Mesenchymal stem cell (in vitro differentiated cells and primary cell): ENCODE data around the gene SLC28A1.

ENCODE experiments used
- DNase-seq: peaks from one replicate; pipeline ENCODE4 v3.0.0-alpha.2; 2013
- H2AFZ ChIP-seq: one replicate; pipeline ENCODE4 v1.6.1; 2013; ENCODE audit warnings: low read depth, mild to moderate bottlenecking, control low read depth, inconsistent platforms, low read length, moderate library complexity
- H2AK5ac ChIP-seq: 2 replicates; pipeline ENCODE4 v1.6.1; 2013; ENCODE audit warnings: low read length, moderate library complexity, mild to moderate bottlenecking, inconsistent platforms; ENCODE audit not compliant: severe bottlenecking
- H2BK120ac ChIP-seq: one replicate; pipeline ENCODE4 v1.6.1; 2013; ENCODE audit warnings: low read depth, mild to moderate bottlenecking, inconsistent platforms, low read length, moderate library complexity
- H2BK12ac ChIP-seq, 2 experiments: one replicate each; pipeline ENCODE4 v1.6.1; 2013; ENCODE audit warnings: inconsistent platforms in 2 of 2, low read length in 2 of 2, mild to moderate bottlenecking in 2 of 2, moderate library complexity in 2 of 2, control low read depth in 1 of 2
- H2BK15ac ChIP-seq: one replicate; pipeline ENCODE4 v1.6.1; 2013; ENCODE audit warnings: mild to moderate bottlenecking, low read depth, inconsistent platforms; ENCODE audit not compliant: poor library complexity, severe bottlenecking
- H2BK5ac ChIP-seq: 2 replicates; pipeline ENCODE4 v1.6.1; 2013; ENCODE audit warnings: low read depth, mild to moderate bottlenecking, low read length, control low read depth, inconsistent platforms; ENCODE audit not compliant: poor library complexity, severe bottlenecking
- H3K14ac ChIP-seq, 2 experiments: one replicate each; pipeline ENCODE4 v1.6.1; 2013; ENCODE audit warnings: inconsistent platforms in 2 of 2, low read length in 2 of 2, control low read depth in 1 of 2, mild to moderate bottlenecking in 1 of 2, moderate library complexity in 1 of 2
- H3K18ac ChIP-seq, 2 experiments: one replicate each; pipeline ENCODE4 v1.6.1; 2013; ENCODE audit warnings: inconsistent platforms in 2 of 2, low read length in 2 of 2, control low read depth in 1 of 2, low read depth in 1 of 2, mild to moderate bottlenecking in 1 of 2
- H3K23ac ChIP-seq, 2 experiments: one replicate each; pipeline ENCODE4 v1.6.1; 2013; ENCODE audit warnings: inconsistent platforms in 2 of 2, low read length in 2 of 2, mild to moderate bottlenecking in 2 of 2, moderate library complexity in 2 of 2, control low read depth in 1 of 2
- H3K27ac ChIP-seq: 2 replicates; pipeline ENCODE4 v1.5.1; 2013; ENCODE audit warnings: mild to moderate bottlenecking, moderate library complexity, low read length, control low read depth, inconsistent platforms; ENCODE audit not compliant: poor library complexity, severe bottlenecking
- H3K27me3 ChIP-seq, 2 experiments: 2 replicates each; pipeline versions ENCODE4 v1.6.1 to v1.7.0; 2013; ENCODE audit warnings: low read length in 2 of 2, mild to moderate bottlenecking in 2 of 2, moderate library complexity in 2 of 2, control low read depth in 1 of 2, inconsistent platforms in 1 of 2; ENCODE audit not compliant: control insufficient read depth in 1 of 2, insufficient read depth in 1 of 2
- H3K36me3 ChIP-seq, 2 experiments: 2 replicates each; pipeline versions ENCODE4 v1.6.1 to v1.7.0; 2013; ENCODE audit warnings: low read length in 2 of 2, control low read depth in 1 of 2, inconsistent platforms in 1 of 2, low read depth in 1 of 2, mild to moderate bottlenecking in 1 of 2; ENCODE audit not compliant: insufficient read depth in 2 of 2, control insufficient read depth in 1 of 2
- H3K4ac ChIP-seq, 2 experiments: one replicate each; pipeline ENCODE4 v1.6.1; 2013; ENCODE audit warnings: inconsistent platforms in 2 of 2, low read length in 2 of 2, mild to moderate bottlenecking in 2 of 2, moderate library complexity in 2 of 2, control low read depth in 1 of 2, low read depth in 1 of 2
- H3K4me1 ChIP-seq: 2 replicates; pipeline ENCODE4 v1.6.1; 2013; ENCODE audit warnings: low read depth, low read length, control low read depth; ENCODE audit not compliant: control insufficient read depth, insufficient read depth
- H3K4me2 ChIP-seq: 2 replicates; pipeline ENCODE4 v1.6.1; 2013; ENCODE audit warnings: low read length, mild to moderate bottlenecking, inconsistent platforms; ENCODE audit not compliant: poor library complexity, severe bottlenecking
- H3K4me3 ChIP-seq, 2 experiments: 2 replicates each; pipeline versions ENCODE4 v1.5.1 to v1.7.0; 2013; ENCODE audit warnings: low read length in 2 of 2, mild to moderate bottlenecking in 2 of 2, control low read depth in 1 of 2, low read depth in 1 of 2; ENCODE audit not compliant: insufficient read depth in 1 of 2
- H3K79me1 ChIP-seq: replicated peaks from 2 replicates; pipeline ENCODE4 v1.6.1; 2013; ENCODE audit warnings: mild to moderate bottlenecking, control low read depth, low read length, inconsistent platforms; ENCODE audit not compliant: poor library complexity, severe bottlenecking
- H3K9ac ChIP-seq: 2 replicates; pipeline ENCODE4 v1.7.0; 2013; ENCODE audit warnings: mild to moderate bottlenecking, low read length, moderate library complexity
- H3K9me3 ChIP-seq: 2 replicates; pipeline ENCODE4 v1.7.0; 2013; ENCODE audit warnings: mild to moderate bottlenecking, low read length; ENCODE audit not compliant: control insufficient read depth
- H4K8ac ChIP-seq: one replicate; pipeline ENCODE4 v1.6.1; 2013; ENCODE audit warnings: inconsistent platforms, mild to moderate bottlenecking, low read length, moderate library complexity
- H4K91ac ChIP-seq: one replicate; pipeline ENCODE4 v1.6.1; 2013; ENCODE audit warnings: mild to moderate bottlenecking, low read length, inconsistent platforms
- WGBS: methylation state at CpG from one replicate; pipeline ENCODE4 v1.1.7; 2013; ENCODE audit warnings: mixed read lengths; 5-methylcytosine and 5-hydroxymethylcytosine counted together

Gene SLC28A1

GRCh38 chr15:84891339-84891738 lies 6.9 kb downstream of the SLC28A1 start:
- 87% methylated on average over 6 of the region's 6 CpGs for WGBS
- Histone ChIP-seq H2AFZ (no peak overlapping the region), H3K4ac (no peak overlapping the region), H3K27ac (no peak overlapping the region), H2AK5ac (no peak overlapping the region), H2BK5ac (no peak overlapping the region), H4K8ac (no peak overlapping the region), H3K27me3 (peaks cover 0 to 19% of the 10 kb centered on the region in 2 experiments), H2BK15ac (no peak overlapping the region), H3K18ac (no peak overlapping the region), H2BK120ac (no peak overlapping the region), H3K79me1 (no peaks in the 10 kb centered on the region), H3K9ac (no peak overlapping the region), H3K23ac (no peak overlapping the region), H3K4me2 (no peak overlapping the region), H3K4me3 (no peak overlapping the region), H2BK12ac (no peak overlapping the region), H3K14ac (no peak overlapping the region), H4K91ac (no peak overlapping the region), H3K9me3 (no peaks in the 10 kb centered on the region), H3K4me1 (peaks cover 3% of the 10 kb centered on the region), H3K36me3 (no peaks in the 10 kb centered on the region)
- DNase-seq, result no peak

- H4K8ac ChIP-seq, result no peak overlapping the region
- peaks cover 0 to 19% of the 10 kb centered on the region in 2 experiments for H3K27me3 ChIP-seq
- no peaks in the 10 kb centered on the region for H3K9me3 ChIP-seq
- no peaks in the 10 kb centered on the region for H3K79me1 ChIP-seq
- 95% methylated on average over 10 of the region's 10 CpGs for WGBS
- no peak overlapping the region for H3K9ac ChIP-seq
- H3K4me1 ChIP-seq, result peaks cover 3% of the 10 kb centered on the region
- H2BK120ac ChIP-seq, result no peak overlapping the region
- H2BK5ac ChIP-seq, result no peak overlapping the region
- no peak overlapping the region for H3K4ac ChIP-seq
- no peak overlapping the region for H2AK5ac ChIP-seq
- H2BK12ac ChIP-seq, result no peak overlapping the region
- no peak overlapping the region for H3K23ac ChIP-seq
- no peak for DNase-seq
- no peak overlapping the region for H2AFZ ChIP-seq
- H3K14ac ChIP-seq, result no peak overlapping the region
- H3K4me3 ChIP-seq, result no peak overlapping the region
- H2BK15ac ChIP-seq, result no peak overlapping the region
- H4K91ac ChIP-seq, result no peak overlapping the region
- H3K27ac ChIP-seq, result no peak overlapping the region
- H3K4me2 ChIP-seq, result no peak overlapping the region
- no peaks in the 10 kb centered on the region for H3K36me3 ChIP-seq
- H3K18ac ChIP-seq, result no peak overlapping the region
These were observed 8.4 kb downstream of the SLC28A1 start for GRCh38 chr15:84892786-84893307.

GRCh38 chr15:84893607-84894006 lies 9.1 kb downstream of the SLC28A1 start:
- Histone ChIP-seq H2AFZ (no peak overlapping the region), H3K4me2 (no peak overlapping the region), H3K27me3 (peaks cover 0 to 16% of the 10 kb centered on the region in 2 experiments), H2BK120ac (no peak overlapping the region), H2AK5ac (no peak overlapping the region), H4K91ac (no peak overlapping the region), H3K36me3 (no peaks in the 10 kb centered on the region), H3K9ac (no peak overlapping the region), H2BK5ac (no peak overlapping the region), H3K4me3 (no peak overlapping the region), H2BK12ac (no peak overlapping the region), H3K79me1 (no peaks in the 10 kb centered on the region), H3K4me1 (peaks cover 4% of the 10 kb centered on the region), H4K8ac (no peak overlapping the region), H2BK15ac (no peak overlapping the region), H3K18ac (no peak overlapping the region), H3K14ac (no peak overlapping the region), H3K4ac (no peak overlapping the region), H3K23ac (no peak overlapping the region), H3K27ac (no peak overlapping the region), H3K9me3 (no peaks in the 10 kb centered on the region)
- WGBS, result 86% methylated on average over 10 of the region's 10 CpGs
- no peak for DNase-seq

GRCh38 chr15:84894736-84895425 lies 10.4 kb downstream of the SLC28A1 start:
- Histone ChIP-seq H2AK5ac (no peak overlapping the region), H3K18ac (no peak overlapping the region), H2BK120ac (no peak overlapping the region), H3K4me3 (no peak overlapping the region), H3K14ac (peak overlapping the region in 1 of 2 experiments; percentile 48), H2BK5ac (no peak overlapping the region), H3K36me3 (no peaks in the 10 kb centered on the region), H2AFZ (no peak overlapping the region), H4K8ac (no peak overlapping the region), H3K27ac (no peak overlapping the region), H3K4me1 (peaks cover 6% of the 10 kb centered on the region), H3K79me1 (no peaks in the 10 kb centered on the region), H2BK15ac (no peak overlapping the region), H4K91ac (no peak overlapping the region), H3K4me2 (no peak overlapping the region), H3K27me3 (peaks cover 0 to 10% of the 10 kb centered on the region in 2 experiments), H2BK12ac (no peak overlapping the region), H3K9ac (no peak overlapping the region), H3K9me3 (no peaks in the 10 kb centered on the region), H3K23ac (no peak overlapping the region), H3K4ac (no peak overlapping the region)
- 87% methylated on average over 11 of the region's 12 CpGs for WGBS
- DNase-seq, result no peak
